ENCODE data around the gene DNASE1L3.

Gene DNASE1L3

GRCh38 chr3:58198804-58199203 lies 12.0 kb downstream of the DNASE1L3 start:
- DNase-seq = no peak

GRCh38 chr3:58198362-58198761 lies 12.4 kb downstream of the DNASE1L3 start:
- DNase-seq = no peak

DNA sequence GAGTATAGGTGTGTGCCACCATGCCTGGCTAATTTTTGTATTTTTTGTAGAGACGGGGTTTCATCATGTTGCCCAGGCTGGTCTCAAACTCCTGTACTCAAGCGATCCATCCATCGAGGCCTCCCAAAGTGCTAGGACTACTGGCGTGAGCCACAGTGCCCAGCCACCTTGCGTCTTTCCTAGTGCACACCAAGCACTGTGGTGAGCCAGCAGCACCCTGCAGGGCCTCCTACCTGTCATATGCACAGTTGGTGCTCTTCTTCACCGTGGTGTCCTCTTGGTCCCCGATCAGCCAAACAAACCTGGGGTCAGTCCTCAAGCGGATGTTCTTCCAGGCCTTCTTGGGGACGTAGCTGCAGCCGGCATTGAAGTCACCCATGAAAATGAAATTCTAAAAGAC lies 13.2 kb downstream of the DNASE1L3 start:
- DNase-seq = no peak

GRCh38 chr3:58193682-58194407 lies 16.9 kb downstream of the DNASE1L3 start:
- no peak for DNase-seq

DNA sequence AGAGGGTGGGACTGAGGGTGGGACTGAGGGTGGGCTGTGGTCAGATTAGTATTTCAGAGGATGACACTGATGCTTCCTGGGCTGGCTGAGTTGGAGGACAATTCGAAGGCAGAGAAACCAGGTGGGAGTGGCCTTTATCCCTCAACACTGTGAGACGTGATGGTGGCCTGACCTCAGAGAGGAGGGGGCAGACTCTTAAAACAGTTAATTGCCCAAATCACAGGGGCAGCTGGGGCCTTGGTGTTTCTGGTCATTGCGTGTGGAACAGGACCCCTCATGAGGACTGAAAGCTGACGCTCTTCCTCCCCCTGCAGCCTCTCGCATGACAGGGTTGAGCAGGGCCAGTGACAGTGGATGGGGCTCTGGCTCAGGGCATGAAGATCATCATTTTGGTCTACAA lies 18.7 kb downstream of the DNASE1L3 start:
- no peak for DNase-seq

DNA sequence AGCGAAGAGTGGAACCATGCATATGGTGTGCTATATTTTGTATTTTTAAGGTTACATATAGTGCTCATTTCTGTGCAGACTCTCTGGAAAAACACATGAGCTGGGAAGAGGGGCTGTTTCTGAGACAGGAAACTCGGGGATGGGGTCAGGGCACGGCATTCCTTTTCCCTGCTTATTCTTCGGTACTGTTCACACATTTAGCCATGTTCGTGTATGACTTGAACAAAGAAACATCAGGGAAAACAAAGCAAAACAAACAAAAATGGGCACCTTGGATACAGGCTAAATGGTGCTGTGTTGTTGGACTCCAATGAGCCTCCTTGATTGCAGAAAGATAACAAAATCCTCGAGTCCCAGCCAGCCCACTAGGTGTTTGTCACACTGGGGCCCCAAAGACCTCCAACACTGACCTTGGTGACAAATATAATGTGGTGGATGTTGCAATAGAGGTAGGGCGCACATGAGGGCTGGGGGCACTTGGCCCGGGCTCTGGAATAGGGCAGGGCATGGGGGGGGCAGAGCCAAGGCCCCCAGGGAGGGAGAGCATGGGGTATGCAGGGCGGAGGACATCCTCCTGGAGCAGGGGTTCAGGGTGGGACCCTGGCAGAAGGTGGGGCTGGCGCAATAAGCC lies 19.3 kb downstream of the DNASE1L3 start:
- no peak for DNase-seq

DNA sequence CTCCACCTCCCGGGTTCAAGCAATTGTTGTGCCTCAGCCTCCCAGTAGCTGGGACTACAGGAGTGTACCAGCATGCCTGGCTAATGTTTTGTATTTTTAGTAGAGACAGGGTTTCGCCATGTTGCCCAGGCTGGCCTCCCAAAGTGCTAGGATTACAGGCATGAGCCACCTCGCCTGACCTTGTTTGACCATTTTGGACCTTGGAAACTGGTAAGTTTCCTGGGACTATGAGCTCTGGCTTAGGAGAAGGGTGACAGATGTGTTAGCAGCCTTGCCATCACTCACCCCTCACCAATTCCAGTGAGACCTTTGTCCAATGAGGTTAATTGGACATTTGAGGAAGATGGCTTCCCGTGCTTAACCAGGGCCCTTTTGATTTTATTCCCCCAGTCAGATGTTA lies 19.9 kb downstream of the DNASE1L3 start:
- DNase-seq = no peak

GRCh38 chr3:58190291-58190690 lies 20.5 kb downstream of the DNASE1L3 start:
- DNase-seq = no peak

- no peak for DNase-seq
Measured at GRCh38 chr3:58189691-58190090, 21.1 kb downstream of the DNASE1L3 start.

GRCh38 chr3:58188921-58189451 lies 21.8 kb downstream of the DNASE1L3 start:
- no peak for DNase-seq

GRCh38 chr3:58188173-58188564 lies 22.6 kb downstream of the DNASE1L3 start:
- DNase-seq = no peak

GRCh38 chr3:58184982-58185360 lies 25.8 kb downstream of the DNASE1L3 start:
- no peak for DNase-seq

- no peak for DNase-seq
Measured at GRCh38 chr3:58184309-58184981, 26.3 kb downstream of the DNASE1L3 start.

DNA sequence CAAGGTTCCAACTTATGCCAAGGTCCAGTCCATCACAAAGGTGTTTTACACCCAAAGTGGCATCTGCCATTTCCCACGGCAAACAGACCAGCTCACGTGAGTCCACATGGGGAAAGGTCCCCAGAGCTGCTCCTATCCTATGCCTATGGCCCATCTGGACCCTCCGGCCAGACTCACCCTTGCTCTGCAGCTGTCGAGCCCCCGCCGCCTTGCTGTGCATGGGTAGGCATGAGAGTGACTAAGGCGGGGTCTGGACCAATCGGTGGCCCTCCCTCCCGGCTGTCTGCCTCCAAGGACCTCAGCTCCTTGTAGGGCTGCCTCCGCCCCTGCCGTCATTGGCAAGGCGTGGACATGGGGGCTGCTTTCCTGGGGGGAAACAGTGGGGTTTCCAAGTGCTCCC lies 26.9 kb downstream of the DNASE1L3 start:
- DNase-seq = no peak

GRCh38 chr3:58183221-58183620 lies 27.6 kb downstream of the DNASE1L3 start:
- no peak for DNase-seq

GRCh38 chr3:58180940-58181587 lies 29.7 kb downstream of the DNASE1L3 start:
- no peak for DNase-seq

GRCh38 chr3:58180099-58180880 lies 30.5 kb downstream of the DNASE1L3 start:
- no peak for DNase-seq

DNA sequence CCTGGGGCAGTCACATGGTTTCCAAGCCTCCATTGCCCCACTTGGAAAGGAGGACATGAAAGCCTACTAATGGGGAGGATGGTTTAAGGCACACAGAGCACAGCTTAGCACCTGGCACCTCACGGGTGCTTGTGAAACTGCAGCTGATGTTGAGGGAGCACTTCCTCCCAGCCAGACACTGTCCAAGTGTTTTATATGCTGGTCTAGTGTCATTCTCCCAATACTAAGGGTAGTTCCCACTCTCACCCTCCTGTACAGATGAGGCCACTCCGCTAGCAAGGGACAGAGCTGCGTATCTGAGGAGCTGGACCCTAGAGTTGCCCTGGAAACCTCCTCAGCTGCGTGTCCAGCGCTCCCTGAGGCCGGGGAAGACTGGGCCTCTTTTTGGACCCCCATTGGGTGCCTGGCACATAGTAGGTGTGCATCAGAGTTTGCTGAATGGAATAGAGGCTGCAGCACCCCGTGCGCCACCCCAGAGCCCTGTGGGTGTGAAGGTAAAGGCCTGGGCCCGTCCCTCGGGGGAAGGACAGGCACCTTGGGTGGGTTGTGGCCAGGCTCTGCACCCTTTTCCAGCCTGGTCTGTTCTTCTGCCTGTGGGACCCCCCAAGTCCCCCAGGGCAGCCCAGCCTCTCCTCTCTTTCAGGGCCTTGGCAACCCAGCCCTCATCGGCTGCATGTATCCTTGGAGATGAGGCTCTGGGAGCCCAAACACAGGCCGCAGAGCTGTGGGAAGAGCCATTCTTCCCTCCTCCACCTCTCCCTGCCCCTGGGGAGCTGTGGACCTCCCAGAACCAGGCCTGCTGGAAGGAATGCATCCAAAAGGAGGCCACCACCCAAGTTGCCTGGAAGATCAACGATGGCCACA lies 31.3 kb downstream of the DNASE1L3 start:
- DNase-seq = no peak

GRCh38 chr3:58178528-58179234 lies 32.1 kb downstream of the DNASE1L3 start:
- DNase-seq = no peak

- DNase-seq = peak; percentile 76
Measured at GRCh38 chr3:58177747-58178527, 32.8 kb downstream of the DNASE1L3 start.

Measured in activated effector memory CD4-positive, alpha-beta T cell treated with Interleukin-2 at 50 U/mL for 16 hours (primary cell).